ENCODE results near the gene PNPLA2.

DNA sequence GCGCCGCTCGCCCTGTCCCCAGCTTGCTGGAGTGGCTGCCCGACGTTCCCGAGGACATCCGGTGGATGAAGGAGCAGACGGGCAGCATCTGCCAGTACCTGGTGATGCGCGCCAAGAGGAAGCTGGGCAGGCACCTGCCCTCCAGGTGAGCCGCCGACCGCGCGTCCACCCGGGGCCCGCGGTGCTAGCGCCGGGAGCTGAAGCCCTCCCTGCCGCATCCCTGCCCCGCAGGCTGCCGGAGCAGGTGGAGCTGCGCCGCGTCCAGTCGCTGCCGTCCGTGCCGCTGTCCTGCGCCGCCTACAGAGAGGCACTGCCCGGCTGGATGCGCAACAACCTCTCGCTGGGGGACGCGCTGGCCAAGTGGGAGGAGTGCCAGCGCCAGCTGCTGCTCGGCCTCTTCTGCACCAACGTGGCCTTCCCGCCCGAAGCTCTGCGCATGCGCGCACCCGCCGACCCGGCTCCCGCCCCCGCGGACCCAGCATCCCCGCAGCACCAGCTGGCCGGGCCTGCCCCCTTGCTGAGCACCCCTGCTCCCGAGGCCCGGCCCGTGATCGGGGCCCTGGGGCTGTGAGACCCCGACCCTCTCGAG, 5.7 kb downstream of the PNPLA2 start:
- TF ChIP-seq, protein P1, sequence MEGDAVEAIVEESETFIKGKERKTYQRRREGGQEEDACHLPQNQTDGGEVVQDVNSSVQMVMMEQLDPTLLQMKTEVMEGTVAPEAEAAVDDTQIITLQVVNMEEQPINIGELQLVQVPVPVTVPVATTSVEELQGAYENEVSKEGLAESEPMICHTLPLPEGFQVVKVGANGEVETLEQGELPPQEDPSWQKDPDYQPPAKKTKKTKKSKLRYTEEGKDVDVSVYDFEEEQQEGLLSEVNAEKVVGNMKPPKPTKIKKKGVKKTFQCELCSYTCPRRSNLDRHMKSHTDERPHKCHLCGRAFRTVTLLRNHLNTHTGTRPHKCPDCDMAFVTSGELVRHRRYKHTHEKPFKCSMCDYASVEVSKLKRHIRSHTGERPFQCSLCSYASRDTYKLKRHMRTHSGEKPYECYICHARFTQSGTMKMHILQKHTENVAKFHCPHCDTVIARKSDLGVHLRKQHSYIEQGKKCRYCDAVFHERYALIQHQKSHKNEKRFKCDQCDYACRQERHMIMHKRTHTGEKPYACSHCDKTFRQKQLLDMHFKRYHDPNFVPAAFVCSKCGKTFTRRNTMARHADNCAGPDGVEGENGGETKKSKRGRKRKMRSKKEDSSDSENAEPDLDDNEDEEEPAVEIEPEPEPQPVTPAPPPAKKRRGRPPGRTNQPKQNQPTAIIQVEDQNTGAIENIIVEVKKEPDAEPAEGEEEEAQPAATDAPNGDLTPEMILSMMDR (conservative IDR thresholded peaks at IDR 0.05; ENCODE audit: low read length), result no peak
- TF ChIP-seq EZH2phosphoT487 (IDR thresholded peaks at IDR 0.05; ENCODE audit: borderline replicate concordance, low read depth, low read length), result no peak
